Fibroblast of lung (primary cell): ENCODE data around the gene FAM20B.

Experiments
- CTCF ChIP-seq, 2 donors: IDR thresholded peaks in 1 of 2; conservative IDR thresholded peaks in 1 of 2; 1 replicate in 1 of 2; 2 replicates in 1 of 2; pipeline ENCODE4 v1.5.1; 2011 to 2012; ENCODE audit warnings: low read length in 2 of 2, control low read depth in 1 of 2, inconsistent platforms in 1 of 2, low read depth in 1 of 2, mild to moderate bottlenecking in 1 of 2
- EZH2 ChIP-seq: IDR thresholded peaks from 2 replicates; pipeline ENCODE4 v1.5.1; 2012; ENCODE audit warnings: low read length, control low read depth, mild to moderate bottlenecking; ENCODE audit errors: missing control alignments

- TF ChIP-seq CTCF (conservative IDR thresholded peaks at IDR 0.05 in 1 of 2, IDR thresholded peaks at IDR 0.05 in 1 of 2; ENCODE audit: low read depth in 1 of 2, low read length in 2 of 2) (no peak), EZH2 (no peak)
Measured at GRCh38 chr1:179012038-179012437, 13.7 kb upstream of the FAM20B start.
